GM23248 (cell line): ENCODE results near the gene SUMO1.

Source experiments
- EZH2 ChIP-seq: fragments of 200-600 bp; sonication (generic); IDR thresholded peaks from 2 replicates; pipeline ENCODE4 v1.6.1; 2018; ENCODE audit warnings: antibody characterized with exemption, mild to moderate bottlenecking; ENCODE audit not compliant: insufficient read depth, poor library complexity, severe bottlenecking
- EZH2phosphoT487 ChIP-seq: fragments of 200-600 bp; sonication (generic); IDR thresholded peaks from 2 replicates; pipeline ENCODE4 v1.6.1; 2018; ENCODE audit warnings: antibody characterized with exemption, moderate library complexity, mild to moderate bottlenecking, low read depth; ENCODE audit not compliant: insufficient read depth

DNA sequence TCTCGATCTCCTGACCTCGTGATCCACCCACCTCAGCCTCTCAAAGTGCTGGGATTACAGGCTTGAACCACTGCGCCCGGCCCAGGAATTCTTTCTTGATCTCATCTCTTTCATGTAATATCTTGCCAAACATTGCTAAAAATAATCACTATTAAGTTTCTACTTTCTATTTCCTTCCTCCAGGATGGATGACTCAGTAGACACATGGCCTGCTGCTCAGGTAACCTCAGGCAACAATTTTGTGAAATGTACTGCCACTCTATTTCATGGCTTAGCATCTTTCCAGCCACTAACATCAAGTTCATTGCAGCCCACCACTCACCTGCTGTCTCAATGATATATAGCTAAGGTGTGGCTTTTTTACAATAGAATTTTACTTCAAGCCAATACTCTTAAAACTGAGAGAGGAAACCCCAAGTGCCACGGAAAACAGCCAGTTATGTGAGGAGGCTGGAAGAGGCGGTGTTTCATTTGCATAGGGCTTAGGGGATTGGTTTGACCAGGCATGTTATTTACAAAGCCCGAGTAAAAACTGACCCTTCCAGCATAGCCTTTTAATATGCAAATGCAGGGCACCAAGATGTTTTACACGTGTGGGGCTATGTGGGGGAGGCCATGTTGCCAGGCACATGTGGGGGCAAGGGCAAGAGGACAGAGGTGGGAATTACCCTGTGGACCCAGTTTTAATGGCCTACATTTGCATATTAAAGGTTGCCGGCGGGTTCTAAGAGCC is 11.3 kb upstream of the SUMO1 start:
- TF ChIP-seq EZH2 (no peak), EZH2phosphoT487 (no peak)
